GM12878 (cell line): ENCODE data around the gene EFNB2. TPM values are rescaled to one million over a fixed set of nuclear protein-coding genes. Genes with fewer than 3 reads are reported as not detected.
A peak's percentile ranks its signal among the peaks of the same experiment; 100 is the strongest.

Experiments used
- HCFC1 ChIP-seq: fragments of 150-350 bp; IDR thresholded peaks from 2 replicates; pipeline ENCODE4 v1.6.1; 2014; ENCODE audit warnings: low read length
- NFYA ChIP-seq: IDR thresholded peaks from 2 replicates; pipeline ENCODE4 v1.6.1; 2011; ENCODE audit warnings: low read depth, mild to moderate bottlenecking, low read length, improper control_type of control experiment, borderline replicate concordance
- NR2C1 ChIP-seq: fragments of 450-650 bp; IDR thresholded peaks from 2 replicates; pipeline ENCODE4 v1.6.1; 2017; ENCODE audit warnings: antibody characterized with exemption, mild to moderate bottlenecking, moderate library complexity
- polyA plus RNA-seq, 11 experiments: library from polyadenylated mRNA; depleted of rRNA in 4 of 11; unstranded in 6 of 11; stranded (reverse) in 5 of 11; fragments of >200 nt; fragmentation: Nextera tagmentation in 4 of 11; fragmentation: Illumina TruSeq in 1 of 11; extraction: Ambion mirVana in 4 of 11; extraction: Trizol in 1 of 11; gene quantifications; 1 replicate in 1 of 11; 2 replicates in 10 of 11; pipeline versions ENCODE4 v1.2.1 to v1.2.3, GENCODE V29; 2011 to 2016; ENCODE audit warnings: inconsistent platforms in 2 of 11, missing spikeins in 2 of 11, low read depth in 1 of 11
- total RNA-seq, 4 experiments: library from RNA; depleted of rRNA in 3 of 4; stranded (reverse); fragments of >200 nt in 3 of 4; fragmentation: Illumina TruSeq in 1 of 4; extraction: Trizol in 1 of 4; gene quantifications; 2 replicates each; pipeline versions ENCODE4 v1.2.1 to v1.2.3, GENCODE V29; 2013 to 2021
- TF ChIP-seq, protein P1 (sequence below): IDR thresholded peaks from 2 replicates; pipeline ENCODE4 v1.6.1; 2012; ENCODE audit warnings: improper control_type of control experiment, low read depth, low read length; ENCODE audit not compliant: insufficient replicate concordance
- TF ChIP-seq, protein P2 (sequence below): fragments of 450-650 bp; IDR thresholded peaks from 2 replicates; pipeline ENCODE4 v1.6.1; 2016; ENCODE audit warnings: mild to moderate bottlenecking

Gene EFNB2
- total and polyA plus RNA-seq, 10 of the 15 experiments (the other 5 are each of a cell fraction or from before 2014, with no cell fraction given) = 0.12 to 1.5 (median 0.31) TPM; not detected in 1

DNA sequence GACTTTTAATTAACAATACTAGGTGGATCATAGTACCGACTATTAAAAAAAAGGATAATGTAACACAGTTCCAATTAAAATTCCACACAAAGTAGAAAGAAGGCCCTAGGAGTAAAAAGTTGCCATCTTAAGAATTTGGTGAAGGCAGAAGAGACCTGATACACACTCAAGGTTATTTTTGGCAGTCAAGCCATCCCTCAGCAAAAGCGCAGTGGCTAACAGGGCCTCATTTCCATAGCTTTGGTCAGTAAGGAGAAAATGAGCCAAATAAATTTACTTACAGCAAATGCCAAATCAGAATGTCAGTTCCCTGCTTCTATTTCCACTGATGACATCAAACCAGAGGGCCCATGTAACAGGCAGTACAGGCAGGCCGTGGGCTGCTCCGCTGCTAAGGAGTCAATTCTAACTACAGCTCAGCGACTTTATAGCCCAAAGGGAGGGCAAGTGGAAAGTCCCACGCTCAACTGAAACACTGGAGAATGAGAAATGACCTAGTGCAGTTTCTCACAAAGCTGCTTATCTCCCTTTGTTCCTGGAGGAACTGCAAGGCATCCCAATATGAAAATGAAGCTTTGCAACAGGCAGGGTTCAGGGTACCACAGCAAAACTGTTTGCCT is 26.2 kb upstream of the EFNB2 start (continued):
- TF ChIP-seq, protein P1, sequence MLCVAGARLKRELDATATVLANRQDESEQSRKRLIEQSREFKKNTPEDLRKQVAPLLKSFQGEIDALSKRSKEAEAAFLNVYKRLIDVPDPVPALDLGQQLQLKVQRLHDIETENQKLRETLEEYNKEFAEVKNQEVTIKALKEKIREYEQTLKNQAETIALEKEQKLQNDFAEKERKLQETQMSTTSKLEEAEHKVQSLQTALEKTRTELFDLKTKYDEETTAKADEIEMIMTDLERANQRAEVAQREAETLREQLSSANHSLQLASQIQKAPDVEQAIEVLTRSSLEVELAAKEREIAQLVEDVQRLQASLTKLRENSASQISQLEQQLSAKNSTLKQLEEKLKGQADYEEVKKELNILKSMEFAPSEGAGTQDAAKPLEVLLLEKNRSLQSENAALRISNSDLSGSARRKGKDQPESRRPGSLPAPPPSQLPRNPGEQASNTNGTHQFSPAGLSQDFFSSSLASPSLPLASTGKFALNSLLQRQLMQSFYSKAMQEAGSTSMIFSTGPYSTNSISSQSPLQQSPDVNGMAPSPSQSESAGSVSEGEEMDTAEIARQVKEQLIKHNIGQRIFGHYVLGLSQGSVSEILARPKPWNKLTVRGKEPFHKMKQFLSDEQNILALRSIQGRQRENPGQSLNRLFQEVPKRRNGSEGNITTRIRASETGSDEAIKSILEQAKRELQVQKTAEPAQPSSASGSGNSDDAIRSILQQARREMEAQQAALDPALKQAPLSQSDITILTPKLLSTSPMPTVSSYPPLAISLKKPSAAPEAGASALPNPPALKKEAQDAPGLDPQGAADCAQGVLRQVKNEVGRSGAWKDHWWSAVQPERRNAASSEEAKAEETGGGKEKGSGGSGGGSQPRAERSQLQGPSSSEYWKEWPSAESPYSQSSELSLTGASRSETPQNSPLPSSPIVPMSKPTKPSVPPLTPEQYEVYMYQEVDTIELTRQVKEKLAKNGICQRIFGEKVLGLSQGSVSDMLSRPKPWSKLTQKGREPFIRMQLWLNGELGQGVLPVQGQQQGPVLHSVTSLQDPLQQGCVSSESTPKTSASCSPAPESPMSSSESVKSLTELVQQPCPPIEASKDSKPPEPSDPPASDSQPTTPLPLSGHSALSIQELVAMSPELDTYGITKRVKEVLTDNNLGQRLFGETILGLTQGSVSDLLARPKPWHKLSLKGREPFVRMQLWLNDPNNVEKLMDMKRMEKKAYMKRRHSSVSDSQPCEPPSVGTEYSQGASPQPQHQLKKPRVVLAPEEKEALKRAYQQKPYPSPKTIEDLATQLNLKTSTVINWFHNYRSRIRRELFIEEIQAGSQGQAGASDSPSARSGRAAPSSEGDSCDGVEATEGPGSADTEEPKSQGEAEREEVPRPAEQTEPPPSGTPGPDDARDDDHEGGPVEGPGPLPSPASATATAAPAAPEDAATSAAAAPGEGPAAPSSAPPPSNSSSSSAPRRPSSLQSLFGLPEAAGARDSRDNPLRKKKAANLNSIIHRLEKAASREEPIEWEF = peak; percentile 59
- TF ChIP-seq HCFC1 = no peak
- TF ChIP-seq NR2C1 = no peak
- TF ChIP-seq, protein P2, sequence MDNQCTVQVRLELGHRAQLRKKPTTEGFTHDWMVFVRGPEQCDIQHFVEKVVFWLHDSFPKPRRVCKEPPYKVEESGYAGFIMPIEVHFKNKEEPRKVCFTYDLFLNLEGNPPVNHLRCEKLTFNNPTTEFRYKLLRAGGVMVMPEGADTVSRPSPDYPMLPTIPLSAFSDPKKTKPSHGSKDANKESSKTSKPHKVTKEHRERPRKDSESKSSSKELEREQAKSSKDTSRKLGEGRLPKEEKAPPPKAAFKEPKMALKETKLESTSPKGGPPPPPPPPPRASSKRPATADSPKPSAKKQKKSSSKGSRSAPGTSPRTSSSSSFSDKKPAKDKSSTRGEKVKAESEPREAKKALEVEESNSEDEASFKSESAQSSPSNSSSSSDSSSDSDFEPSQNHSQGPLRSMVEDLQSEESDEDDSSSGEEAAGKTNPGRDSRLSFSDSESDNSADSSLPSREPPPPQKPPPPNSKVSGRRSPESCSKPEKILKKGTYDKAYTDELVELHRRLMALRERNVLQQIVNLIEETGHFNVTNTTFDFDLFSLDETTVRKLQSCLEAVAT = no peak
- no peak for TF ChIP-seq NFYA
